ENCODE measurements around the gene CEP76.
"Not testable (repeated sequence)": the region's sequence is repeated elsewhere in the genome, so short reads cannot be mapped to it uniquely, and the experiment has no call there.

CEP76 gene

DNA sequence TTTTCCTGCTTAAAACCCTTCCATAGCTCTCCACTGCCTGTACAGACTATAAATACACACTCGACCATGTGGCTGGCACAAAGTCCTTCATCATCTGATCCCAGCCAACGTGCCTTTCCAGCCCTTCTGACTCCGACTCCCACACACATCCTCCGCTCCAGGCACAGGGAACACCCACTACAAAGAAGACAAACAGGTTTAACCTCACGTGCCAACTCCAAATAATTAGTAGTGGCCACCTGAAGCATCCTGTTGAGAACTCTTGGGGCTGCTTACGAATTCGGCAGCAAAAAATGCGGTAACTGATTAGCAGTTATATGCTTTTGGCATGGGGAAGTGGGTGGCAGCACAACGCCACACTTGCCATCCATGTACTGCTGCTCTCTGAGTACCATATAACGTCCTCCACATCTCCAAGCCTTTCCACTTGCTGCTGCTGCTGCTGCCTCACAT, 56.7 kb downstream of the CEP76 start:
- Histone ChIP-seq H3K79me2 (ENCODE audit: low read length) (no peaks in the 10 kb centered on the region), H3F3A (ENCODE audit: insufficient read depth, low read length) (no peaks in the 10 kb centered on the region), H3K27ac (ENCODE audit: low read length) (no peak overlapping the region), H3K4me1 (ENCODE audit: low read length) (no peaks in the 10 kb centered on the region), H3K4me3 (ENCODE audit: low read length) (no peak overlapping the region), H3K9me3 (replicated peaks; ENCODE audit: insufficient read depth, low read length) (no peaks in the 10 kb centered on the region), H3K27me3 (replicated peaks; ENCODE audit: insufficient read depth, low read length) (no peaks in the 10 kb centered on the region), H3K36me3 (replicated peaks; ENCODE audit: insufficient read depth, low read length) (no peaks in the 10 kb centered on the region), H2AFZ (ENCODE audit: low read length) (no peak overlapping the region), H3K9me2 (replicated peaks; ENCODE audit: insufficient read depth, low read length) (no peaks in the 10 kb centered on the region), H3K4me2 (ENCODE audit: low read depth, low read length) (no peak overlapping the region), H4K20me1 (ENCODE audit: insufficient read depth, low read length) (no peaks in the 10 kb centered on the region), H3K9ac (ENCODE audit: low read length) (no peak overlapping the region)
- no peak for DNase-seq
- TF ChIP-seq, protein P1, sequence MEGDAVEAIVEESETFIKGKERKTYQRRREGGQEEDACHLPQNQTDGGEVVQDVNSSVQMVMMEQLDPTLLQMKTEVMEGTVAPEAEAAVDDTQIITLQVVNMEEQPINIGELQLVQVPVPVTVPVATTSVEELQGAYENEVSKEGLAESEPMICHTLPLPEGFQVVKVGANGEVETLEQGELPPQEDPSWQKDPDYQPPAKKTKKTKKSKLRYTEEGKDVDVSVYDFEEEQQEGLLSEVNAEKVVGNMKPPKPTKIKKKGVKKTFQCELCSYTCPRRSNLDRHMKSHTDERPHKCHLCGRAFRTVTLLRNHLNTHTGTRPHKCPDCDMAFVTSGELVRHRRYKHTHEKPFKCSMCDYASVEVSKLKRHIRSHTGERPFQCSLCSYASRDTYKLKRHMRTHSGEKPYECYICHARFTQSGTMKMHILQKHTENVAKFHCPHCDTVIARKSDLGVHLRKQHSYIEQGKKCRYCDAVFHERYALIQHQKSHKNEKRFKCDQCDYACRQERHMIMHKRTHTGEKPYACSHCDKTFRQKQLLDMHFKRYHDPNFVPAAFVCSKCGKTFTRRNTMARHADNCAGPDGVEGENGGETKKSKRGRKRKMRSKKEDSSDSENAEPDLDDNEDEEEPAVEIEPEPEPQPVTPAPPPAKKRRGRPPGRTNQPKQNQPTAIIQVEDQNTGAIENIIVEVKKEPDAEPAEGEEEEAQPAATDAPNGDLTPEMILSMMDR (IDR thresholded peaks at IDR 0.05; ENCODE audit: low read length) = no peak
- no peak for TF ChIP-seq EZH2phosphoT487 (IDR thresholded peaks at IDR 0.05; ENCODE audit: low read length)
- TF ChIP-seq EZH2 (optimal IDR thresholded peaks at IDR 0.05; ENCODE audit: low read depth, low read length) = no peak

DNA sequence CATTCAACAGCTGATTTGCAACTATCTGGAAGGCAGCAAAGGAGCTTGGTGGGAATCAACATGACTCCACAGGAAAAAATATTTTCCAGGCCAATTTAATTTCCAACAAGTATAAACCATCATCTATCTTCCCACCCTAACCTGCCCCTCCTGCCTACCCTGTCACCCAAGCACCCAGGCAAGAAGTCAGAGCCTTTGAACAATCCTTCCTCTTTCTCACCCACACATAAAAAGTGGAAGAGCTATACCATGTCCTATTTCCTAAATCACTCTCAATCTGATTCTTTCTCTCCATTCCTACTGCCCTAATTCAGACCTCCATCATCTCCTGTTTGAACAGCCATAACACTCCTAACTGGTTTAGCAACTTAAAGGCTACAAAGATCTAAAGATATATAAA, 57.3 kb downstream of the CEP76 start:
- Histone ChIP-seq H3K36me3 (replicated peaks; ENCODE audit: insufficient read depth, low read length) (no peaks in the 10 kb centered on the region), H2AFZ (ENCODE audit: low read length) (no peak overlapping the region), H3K9ac (ENCODE audit: low read length) (no peak overlapping the region), H3K79me2 (ENCODE audit: low read length) (no peaks in the 10 kb centered on the region), H4K20me1 (ENCODE audit: insufficient read depth, low read length) (no peaks in the 10 kb centered on the region), H3K27ac (ENCODE audit: low read length) (no peak overlapping the region), H3K9me2 (replicated peaks; ENCODE audit: insufficient read depth, low read length) (no peaks in the 10 kb centered on the region), H3F3A (ENCODE audit: insufficient read depth, low read length) (no peaks in the 10 kb centered on the region), H3K9me3 (replicated peaks; ENCODE audit: insufficient read depth, low read length) (no peaks in the 10 kb centered on the region), H3K4me1 (ENCODE audit: low read length) (no peaks in the 10 kb centered on the region), H3K27me3 (replicated peaks; ENCODE audit: insufficient read depth, low read length) (no peaks in the 10 kb centered on the region), H3K4me2 (ENCODE audit: low read depth, low read length) (no peak overlapping the region), H3K4me3 (ENCODE audit: low read length) (no peak overlapping the region)
- no peak for DNase-seq
- TF ChIP-seq, protein P1 (IDR thresholded peaks at IDR 0.05; ENCODE audit: low read length) = no peak
- TF ChIP-seq EZH2 (optimal IDR thresholded peaks at IDR 0.05; ENCODE audit: low read depth, low read length) = no peak
- no peak for TF ChIP-seq EZH2phosphoT487 (IDR thresholded peaks at IDR 0.05; ENCODE audit: low read length)

GRCh38 chr18:12643756-12644155, 58.8 kb downstream of the CEP76 start:
- H3K9me2 ChIP-seq (replicated peaks; ENCODE audit: insufficient read depth, low read length); H3K27me3 ChIP-seq (replicated peaks; ENCODE audit: insufficient read depth, low read length); H3K4me2 ChIP-seq (ENCODE audit: low read depth, low read length); H3K9me3 ChIP-seq (replicated peaks; ENCODE audit: insufficient read depth, low read length); H4K20me1 ChIP-seq (ENCODE audit: insufficient read depth, low read length); H3K27ac ChIP-seq (ENCODE audit: low read length); H3K79me2 ChIP-seq (ENCODE audit: low read length); H3K9ac ChIP-seq (ENCODE audit: low read length); H3F3A ChIP-seq (ENCODE audit: insufficient read depth, low read length); H3K4me3 ChIP-seq (ENCODE audit: low read length); H2AFZ ChIP-seq (ENCODE audit: low read length); H3K36me3 ChIP-seq (replicated peaks; ENCODE audit: insufficient read depth, low read length); H3K4me1 ChIP-seq (ENCODE audit: low read length); DNase-seq: not testable (repeated sequence)

- Histone ChIP-seq H2AFZ (ENCODE audit: low read length) (no peak overlapping the region), H3K36me3 (replicated peaks; ENCODE audit: insufficient read depth, low read length) (no peaks in the 10 kb centered on the region), H3F3A (ENCODE audit: insufficient read depth, low read length) (no peaks in the 10 kb centered on the region), H3K4me2 (ENCODE audit: low read depth, low read length) (no peak overlapping the region), H3K79me2 (ENCODE audit: low read length) (no peaks in the 10 kb centered on the region), H3K4me3 (ENCODE audit: low read length) (no peak overlapping the region), H3K27ac (ENCODE audit: low read length) (no peak overlapping the region), H4K20me1 (ENCODE audit: insufficient read depth, low read length) (no peaks in the 10 kb centered on the region), H3K9me2 (replicated peaks; ENCODE audit: insufficient read depth, low read length) (no peaks in the 10 kb centered on the region), H3K4me1 (ENCODE audit: low read length) (no peaks in the 10 kb centered on the region), H3K9me3 (replicated peaks; ENCODE audit: insufficient read depth, low read length) (no peaks in the 10 kb centered on the region), H3K27me3 (replicated peaks; ENCODE audit: insufficient read depth, low read length) (no peaks in the 10 kb centered on the region), H3K9ac (ENCODE audit: low read length) (no peak overlapping the region)
- TF ChIP-seq EZH2phosphoT487 (IDR thresholded peaks at IDR 0.05; ENCODE audit: low read length) = no peak
- TF ChIP-seq, protein P1 (IDR thresholded peaks at IDR 0.05; ENCODE audit: low read length) = no peak
- no peak for TF ChIP-seq EZH2 (optimal IDR thresholded peaks at IDR 0.05; ENCODE audit: low read depth, low read length)
- DNase-seq = no peak
Measured at GRCh38 chr18:12640881-12641200, 61.7 kb downstream of the CEP76 start.

Measured in MM.1S (cell line).